Endometrial microvascular endothelial cells (primary cell): ENCODE data around the gene CLK3. TPM values are rescaled to one million over a fixed set of nuclear protein-coding genes. Genes with fewer than 3 reads are reported as not detected.

Source experiments
- in situ Hi-C: cut with HindIII; loops from 2 replicates; pipeline ENCODE4 v1.10.0; 2017; ENCODE audit warnings: low sequenced_read_pairs, low pct_unique_long_range_greater_than_20kb; ENCODE audit errors: inconsistent ontology term
- total RNA-seq: library from RNA; depleted of rRNA; stranded (reverse); fragments of >200 nt; gene quantifications from one replicate; pipeline ENCODE4 v1.2.3, GENCODE V29; 2015; ENCODE audit errors: inconsistent ontology term

CLK3 gene
- total RNA-seq, 1 donor from 2014 or later, result 91.1 TPM

GRCh38 chr15:74662064-74662860 is 46.6 kb downstream of the CLK3 start:
- in situ Hi-C loops, result no loop called here

DNA sequence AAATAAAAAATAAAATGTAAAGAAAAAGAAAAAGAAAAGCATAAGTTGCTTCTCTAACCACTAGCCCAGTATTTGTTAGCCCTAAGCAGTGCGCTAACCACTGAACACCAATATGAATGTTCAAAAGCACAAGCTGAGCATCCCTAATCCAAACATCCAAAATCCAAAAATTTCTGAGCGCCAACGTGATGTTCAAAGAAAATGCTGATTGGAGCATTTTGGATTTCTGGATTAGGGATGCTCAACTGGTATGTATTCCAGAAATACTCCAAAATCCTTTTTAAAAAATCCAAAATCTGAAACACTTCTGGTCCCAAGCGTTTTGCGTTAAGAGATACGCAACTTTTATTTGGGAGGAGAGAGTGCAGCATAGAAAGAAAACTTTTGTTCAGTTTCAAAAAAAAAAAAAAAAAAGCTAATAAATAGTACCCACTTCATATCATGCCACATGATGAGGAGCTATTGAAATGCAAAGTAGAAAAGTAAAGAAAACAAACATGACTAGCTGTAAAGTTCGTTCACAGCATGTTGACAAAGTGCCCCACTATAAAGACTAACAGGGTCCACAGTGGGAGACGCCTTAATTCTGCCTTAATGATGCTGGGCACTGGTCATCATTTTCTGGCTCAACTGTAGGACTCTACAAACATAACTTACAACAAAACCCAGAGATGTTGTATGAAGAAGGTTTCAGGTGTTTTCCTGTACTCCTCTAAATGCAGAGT is 47.8 kb downstream of the CLK3 start:
- in situ Hi-C loops, result no loop called here

- in situ Hi-C loops, result no loop called here
Measured at GRCh38 chr15:74664028-74664616, 48.5 kb downstream of the CLK3 start.

DNA sequence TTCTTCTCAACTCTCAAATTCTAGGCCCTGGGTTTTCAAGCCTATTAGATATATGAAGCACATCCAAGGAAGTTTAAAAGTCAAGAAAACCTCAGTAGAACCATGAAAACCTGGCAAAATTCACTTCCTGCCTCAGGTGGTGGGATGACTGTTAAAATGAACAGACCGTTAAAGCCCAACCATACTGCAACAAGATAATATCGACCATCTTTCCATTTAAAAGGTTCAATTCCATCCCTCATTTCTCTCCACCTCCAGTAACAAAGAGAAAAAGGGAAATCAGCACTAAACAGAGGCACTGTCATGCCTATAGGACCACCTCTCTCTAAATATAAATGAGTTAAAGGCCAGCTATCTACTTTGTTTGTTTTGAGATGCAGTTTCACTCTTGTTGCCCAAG is 49.0 kb downstream of the CLK3 start:
- in situ Hi-C loops, result no loop called here

- in situ Hi-C loops, result no loop called here
Measured at GRCh38 chr15:74667975-74668374, 52.3 kb downstream of the CLK3 start.

DNA sequence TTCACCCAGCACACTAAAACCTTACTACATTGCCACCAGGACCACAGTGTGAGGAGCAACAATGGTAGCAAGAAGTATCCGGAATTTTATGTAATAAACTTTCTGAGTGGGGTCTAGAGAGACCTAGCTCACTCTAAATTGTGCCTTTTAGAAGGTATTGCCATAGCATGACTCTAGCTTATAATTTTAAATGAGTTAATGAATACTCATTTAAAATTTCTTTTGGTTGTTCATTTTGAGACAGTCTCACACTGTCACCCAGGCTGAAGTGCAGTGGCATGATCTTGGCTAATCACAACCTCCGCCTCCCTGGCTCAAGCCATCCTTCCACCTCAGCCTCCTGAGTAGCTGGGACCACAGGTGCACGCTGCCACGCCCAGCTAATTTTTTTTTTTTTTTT is 54.0 kb downstream of the CLK3 start:
- in situ Hi-C loops, result no loop called here

DNA sequence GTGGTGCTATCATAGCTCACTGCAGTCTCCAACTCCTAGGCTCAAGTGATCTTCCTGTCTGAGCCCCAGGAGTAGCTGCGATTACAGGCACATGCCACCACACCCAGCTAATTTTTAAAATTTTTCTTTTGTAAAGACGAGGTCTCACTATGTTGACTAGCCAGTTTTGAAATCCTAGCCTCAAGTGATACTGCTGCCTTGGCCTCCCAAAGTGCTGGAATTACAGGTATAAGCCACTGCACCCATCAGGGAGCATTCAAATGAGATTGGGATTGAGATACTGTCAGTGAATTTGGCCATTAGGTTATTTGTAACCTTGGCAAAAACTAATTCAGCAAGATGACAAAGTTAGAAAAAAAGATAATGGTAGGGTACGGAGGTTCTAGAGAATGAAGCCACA is 58.5 kb downstream of the CLK3 start:
- in situ Hi-C loops, result no loop called here

- in situ Hi-C loops, result no loop called here
Measured at GRCh38 chr15:74676801-74677200, 61.2 kb downstream of the CLK3 start.

Other genes starting within 250 kb of the CLK3 start
- not detected for gene CYP11A1, start 248.2 kb upstream of the CLK3 start, total RNA-seq
- 1.2 TPM for gene SEMA7A, start 181.9 kb upstream of the CLK3 start, total RNA-seq
- gene UBL7, start 154.7 kb upstream of the CLK3 start, total RNA-seq, result 77.6 TPM
- 3.6 TPM for gene ARID3B, start 74.6 kb upstream of the CLK3 start, total RNA-seq
- 14.2 TPM for gene EDC3, start 80.2 kb downstream of the CLK3 start, total RNA-seq
- gene CYP1A1, start 109.7 kb downstream of the CLK3 start, total RNA-seq, result 0.37 TPM
- not detected for gene CYP1A2, start 133.0 kb downstream of the CLK3 start, total RNA-seq
- 35.7 TPM for gene CSK, start 166.2 kb downstream of the CLK3 start, total RNA-seq
- not detected for gene LMAN1L, start 197.0 kb downstream of the CLK3 start, total RNA-seq
- gene CPLX3, start 210.8 kb downstream of the CLK3 start, total RNA-seq, result not detected
- 40.2 TPM for gene ULK3, start 227.3 kb downstream of the CLK3 start, total RNA-seq